Activated CD8-positive, alpha-beta memory T cell treated with anti-CD3 and anti-CD28 coated beads for 4 hours (primary cell): ENCODE data around the gene PRKN.

Source experiments
- DNase-seq, 2 donors: peaks; one replicate each; pipeline ENCODE4 v3.0.0-alpha.2; 2020; ENCODE audit warnings: low read depth in 2 of 2

PRKN gene

GRCh38 chr6:162313922-162314660 is 413.5 kb downstream of the PRKN start:
- no peak for DNase-seq

- no peak for DNase-seq
Observed at GRCh38 chr6:162307865-162308264, 419.7 kb downstream of the PRKN start.

- no peak for DNase-seq
Observed at GRCh38 chr6:162306616-162307015, 420.9 kb downstream of the PRKN start.

GRCh38 chr6:162301128-162301527 is 426.4 kb downstream of the PRKN start:
- DNase-seq: no peak

GRCh38 chr6:162294029-162294428 is 433.5 kb downstream of the PRKN start:
- no peak for DNase-seq

GRCh38 chr6:162292915-162293314 is 434.7 kb downstream of the PRKN start:
- DNase-seq: no peak

- no peak for DNase-seq
Observed at GRCh38 chr6:162290846-162291465, 436.6 kb downstream of the PRKN start.

- DNase-seq: no peak
Observed at GRCh38 chr6:162289972-162290371, 437.6 kb downstream of the PRKN start.

- DNase-seq: no peak
Observed at GRCh38 chr6:162273986-162274385, 453.6 kb downstream of the PRKN start.

- no peak for DNase-seq
Observed at GRCh38 chr6:162271922-162272321, 455.6 kb downstream of the PRKN start.

GRCh38 chr6:162270966-162271365 is 456.6 kb downstream of the PRKN start:
- DNase-seq: no peak

GRCh38 chr6:162267641-162268040 is 459.9 kb downstream of the PRKN start:
- DNase-seq: no peak

GRCh38 chr6:162267126-162267525 is 460.4 kb downstream of the PRKN start:
- no peak for DNase-seq

GRCh38 chr6:162264581-162264980 is 463.0 kb downstream of the PRKN start:
- no peak for DNase-seq

- DNase-seq: no peak
Observed at GRCh38 chr6:162262466-162263196, 464.9 kb downstream of the PRKN start.

GRCh38 chr6:162261598-162261997 is 466.0 kb downstream of the PRKN start:
- DNase-seq: no peak

- no peak for DNase-seq
Observed at GRCh38 chr6:162260027-162260426, 467.5 kb downstream of the PRKN start.

GRCh38 chr6:162258647-162259046 is 468.9 kb downstream of the PRKN start:
- DNase-seq: no peak

GRCh38 chr6:162256361-162256760 is 471.2 kb downstream of the PRKN start:
- DNase-seq: no peak

GRCh38 chr6:162251257-162251656 is 476.3 kb downstream of the PRKN start:
- DNase-seq: no peak

- DNase-seq: no peak
Observed at GRCh38 chr6:162249907-162250642, 477.5 kb downstream of the PRKN start.

GRCh38 chr6:162245830-162246420 is 481.6 kb downstream of the PRKN start:
- no peak for DNase-seq
